Caco-2 (cell line): ENCODE data around the gene FRMD3. TPM values are rescaled to one million over a fixed set of nuclear protein-coding genes. Genes with fewer than 3 reads are reported as not detected.

Experiments
- BruUV-seq: library from RNA; stranded (reverse); fragments of 400-500 nt; replicated peaks from 2 replicates; lab custom pipeline; 2021; lab: Mats Ljungman, UMichigan
- CTCF ChIA-PET: fragments of 300-600 bp; sonication (Branson Sonifier 250); formaldehyde crosslinking; loops from one replicate; lab custom pipeline; 2022; ENCODE audit warnings: antibody characterized with exemption; lab: Charles Lee
- POLR2A ChIA-PET: fragments of 300-600 bp; sonication (Branson Sonifier 250); formaldehyde crosslinking; loops from one replicate; lab custom pipeline; 2022; ENCODE audit warnings: antibody characterized with exemption; lab: Charles Lee
- DNase-seq, 2 experiments: peaks; one replicate each; pipeline versions ENCODE4 v3.0.0 to v3.0.0-alpha.2; 2020 to 2022
- H3K27me3 ChIP-seq: replicated peaks from 2 replicates; pipeline ENCODE4 v1.6.0; 2011; ENCODE audit warnings: low read length; ENCODE audit not compliant: control insufficient read depth, insufficient read depth
- H3K36me3 ChIP-seq: 2 replicates; pipeline ENCODE4 v1.5.1; 2011; ENCODE audit warnings: low read length; ENCODE audit not compliant: control insufficient read depth, insufficient read depth
- H3K4me1 ChIP-seq: fragments of 250-450 bp; sonication (Bioruptor Pico); 2 replicates; pipeline ENCODE4 v1.5.1; 2020; ENCODE audit warnings: mild to moderate bottlenecking
- H3K4me3 ChIP-seq: 2 replicates; pipeline ENCODE4 v1.5.1; 2011; ENCODE audit warnings: low read depth, mild to moderate bottlenecking, control low read depth, low read length
- H3K9me3 ChIP-seq: fragments of 250-450 bp; sonication (Bioruptor Pico); 2 replicates; pipeline ENCODE4 v1.5.1; 2020; ENCODE audit warnings: mild to moderate bottlenecking, moderate library complexity
- H3K27ac Mint-ChIP-seq: one replicate; pipeline ENCODE4 v1.8.0; 2022; ENCODE audit warnings: mixed read lengths; ENCODE audit not compliant: unreplicated experiment
- H3K27me3 Mint-ChIP-seq: one replicate; pipeline ENCODE4 v1.8.0; 2022; ENCODE audit warnings: mixed read lengths; ENCODE audit not compliant: insufficient read depth, unreplicated experiment
- H3K36me3 Mint-ChIP-seq: one replicate; pipeline ENCODE4 v1.8.0; 2022; ENCODE audit warnings: mild to moderate bottlenecking, mixed read lengths; ENCODE audit not compliant: insufficient read depth, unreplicated experiment
- H3K4me1 Mint-ChIP-seq: one replicate; pipeline ENCODE4 v1.8.0; 2022; ENCODE audit warnings: low read depth, mixed read lengths; ENCODE audit not compliant: unreplicated experiment
- H3K4me3 Mint-ChIP-seq: one replicate; pipeline ENCODE4 v1.8.0; 2022; ENCODE audit warnings: mild to moderate bottlenecking, moderate library complexity, mixed read lengths; ENCODE audit not compliant: unreplicated experiment
- H3K9me3 Mint-ChIP-seq: one replicate; pipeline ENCODE4 v1.8.0; 2022; ENCODE audit warnings: mixed read lengths; ENCODE audit not compliant: unreplicated experiment
- CTCF ChIP-seq, 2 experiments: fragments of 200-600 bp in 1 of 2; IDR thresholded peaks; 1 replicate in 1 of 2; 2 replicates in 1 of 2; pipeline versions ENCODE4 v1.5.1 to v1.8.0; 2011 to 2022; ENCODE audit warnings: antibody characterized with exemption in 1 of 2, control low read depth in 1 of 2, inconsistent platforms in 1 of 2, low read depth in 1 of 2, low read length in 1 of 2, mild to moderate bottlenecking in 1 of 2, moderate library complexity in 1 of 2; ENCODE audit not compliant: insufficient read depth in 1 of 2, severe bottlenecking in 1 of 2, unreplicated experiment in 1 of 2
- intact Hi-C: fragments of 100-400 bp; cut with micrococcal nuclease; formaldehyde crosslinking; loops from one replicate; pipeline ENCODE4 v1.10.0; 2022; ENCODE audit not compliant: unreplicated experiment
- total RNA-seq: library from RNA; stranded (reverse); gene quantifications from 2 replicates; pipeline ENCODE4 v1.2.3, GENCODE V29; 2022

Gene FRMD3
- total RNA-seq, 1 experiment from 2014 or later = not detected

- Mint-ChIP-seq H3K4me1 (no peaks in the 10 kb centered on the region), H3K4me3 (no peak overlapping the region), H3K27ac (no peak overlapping the region), H3K9me3 (no peaks in the 10 kb centered on the region), H3K36me3 (no peaks in the 10 kb centered on the region), H3K27me3 (no peaks in the 10 kb centered on the region)
- Histone ChIP-seq H3K27me3 (no peaks in the 10 kb centered on the region), H3K4me3 (no peak overlapping the region), H3K9me3 (no peaks in the 10 kb centered on the region), H3K36me3 (no peaks in the 10 kb centered on the region), H3K4me1 (no peaks in the 10 kb centered on the region)
- no peak for TF ChIP-seq CTCF (IDR thresholded peaks at IDR 0.05; ENCODE audit: insufficient read depth in 1 of 2, low read depth in 1 of 2, low read length in 1 of 2, severe bottlenecking in 1 of 2, unreplicated experiment in 1 of 2)
- intact Hi-C loops = no loop called here
- no peak for DNase-seq
- ChIA-PET POLR2A (no interaction called here), CTCF (no interaction called here)
- no TSS peak for BruUV-seq
Measured at GRCh38 chr9:83304686-83305085, 233.5 kb downstream of the FRMD3 start.

GRCh38 chr9:83299571-83299970 is 238.6 kb downstream of the FRMD3 start:
- no peaks in the 10 kb centered on the region for H3K36me3 Mint-ChIP-seq
- ChIA-PET CTCF (no interaction called here), POLR2A (no interaction called here)
- no peak for TF ChIP-seq CTCF (IDR thresholded peaks at IDR 0.05; ENCODE audit: insufficient read depth in 1 of 2, low read depth in 1 of 2, low read length in 1 of 2, severe bottlenecking in 1 of 2, unreplicated experiment in 1 of 2)
- Histone ChIP-seq H3K27me3 (no peaks in the 10 kb centered on the region), H3K36me3 (no peaks in the 10 kb centered on the region), H3K4me3 (no peak overlapping the region), H3K4me1 (no peaks in the 10 kb centered on the region), H3K9me3 (no peaks in the 10 kb centered on the region)
- BruUV-seq = no TSS peak
- H3K9me3 Mint-ChIP-seq = no peaks in the 10 kb centered on the region
- no peaks in the 10 kb centered on the region for H3K4me1 Mint-ChIP-seq
- no peak for DNase-seq
- H3K27me3 Mint-ChIP-seq = peaks cover 2% of the 10 kb centered on the region
- no peak overlapping the region for H3K4me3 Mint-ChIP-seq
- H3K27ac Mint-ChIP-seq = no peak overlapping the region
- intact Hi-C loops = no loop called here

GRCh38 chr9:83299094-83299493 is 239.1 kb downstream of the FRMD3 start:
- ChIA-PET POLR2A (no interaction called here), CTCF (no interaction called here)
- no peaks in the 10 kb centered on the region for H3K36me3 ChIP-seq
- no peaks in the 10 kb centered on the region for H3K4me1 ChIP-seq
- no peak for DNase-seq
- intact Hi-C loops = no loop called here
- no peak overlapping the region for H3K4me3 Mint-ChIP-seq
- no peak overlapping the region for H3K4me3 ChIP-seq
- no peaks in the 10 kb centered on the region for H3K27me3 ChIP-seq
- H3K36me3 Mint-ChIP-seq = no peaks in the 10 kb centered on the region
- H3K27ac Mint-ChIP-seq = no peak overlapping the region
- H3K9me3 Mint-ChIP-seq = no peaks in the 10 kb centered on the region
- peaks cover 2% of the 10 kb centered on the region for H3K27me3 Mint-ChIP-seq
- TF ChIP-seq CTCF (IDR thresholded peaks at IDR 0.05; ENCODE audit: insufficient read depth in 1 of 2, low read depth in 1 of 2, low read length in 1 of 2, severe bottlenecking in 1 of 2, unreplicated experiment in 1 of 2) = no peak
- no TSS peak for BruUV-seq
- H3K4me1 Mint-ChIP-seq = no peaks in the 10 kb centered on the region
- no peaks in the 10 kb centered on the region for H3K9me3 ChIP-seq
